Activated CD4-positive, CD25-positive, alpha-beta regulatory T cell treated with anti-CD3 and anti-CD28 coated beads, Interleukin-2, amount 50 U/mL, for 72 hours (primary cell): ENCODE measurements around the gene CACNA2D1.

Experiments used
- DNase-seq: peaks from one replicate; pipeline ENCODE4 v3.0.0; 2021

CACNA2D1 gene

DNA sequence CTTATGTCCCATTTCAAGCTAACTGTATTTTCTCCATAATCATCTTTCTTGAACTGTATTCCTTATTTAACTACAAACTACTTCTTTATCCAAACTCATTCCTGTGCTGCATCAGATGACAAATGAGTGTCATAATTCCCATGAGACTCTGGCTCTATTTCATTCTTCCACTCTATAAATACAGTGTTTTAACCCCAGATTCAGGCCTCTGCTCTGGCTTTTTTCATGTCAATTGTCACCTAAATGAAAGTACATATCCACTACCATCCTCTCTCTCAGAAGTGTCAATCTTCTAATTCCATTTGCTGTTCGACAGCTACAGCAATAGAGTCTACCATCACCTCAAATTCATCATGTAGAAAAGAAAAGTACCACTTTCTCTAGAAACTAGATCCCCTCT lies 172.7 kb downstream of the CACNA2D1 start:
- no peak for DNase-seq

- no peak for DNase-seq
These were observed 174.9 kb downstream of the CACNA2D1 start for GRCh38 chr7:82268632-82269031.

GRCh38 chr7:82266081-82266480 lies 177.5 kb downstream of the CACNA2D1 start:
- no peak for DNase-seq

DNA sequence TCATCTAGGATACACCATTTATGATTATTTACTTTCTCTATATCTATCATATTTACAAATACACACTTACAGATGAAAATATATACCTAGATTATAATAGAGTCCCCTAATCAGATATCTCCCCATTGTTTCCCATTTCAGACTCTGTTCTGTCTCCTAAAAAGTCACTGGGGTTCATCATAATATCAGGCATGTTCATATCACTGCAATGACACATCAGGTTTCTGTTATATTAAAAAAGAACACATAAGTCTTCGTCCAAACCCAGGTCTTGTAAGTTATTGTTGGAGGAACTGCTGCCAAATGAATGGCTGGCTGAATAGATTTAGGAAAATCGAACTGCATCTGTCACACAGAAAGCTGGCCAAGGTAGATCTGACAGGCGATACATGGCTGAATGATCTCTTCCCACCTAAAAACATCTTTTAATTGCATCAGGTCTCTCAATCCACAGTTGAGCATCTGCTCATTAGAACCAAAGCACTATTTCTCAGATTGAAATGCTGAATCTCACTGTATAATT lies 178.7 kb downstream of the CACNA2D1 start:
- DNase-seq: no peak

- DNase-seq: no peak
These were observed 179.4 kb downstream of the CACNA2D1 start for GRCh38 chr7:82263920-82264782.

DNA sequence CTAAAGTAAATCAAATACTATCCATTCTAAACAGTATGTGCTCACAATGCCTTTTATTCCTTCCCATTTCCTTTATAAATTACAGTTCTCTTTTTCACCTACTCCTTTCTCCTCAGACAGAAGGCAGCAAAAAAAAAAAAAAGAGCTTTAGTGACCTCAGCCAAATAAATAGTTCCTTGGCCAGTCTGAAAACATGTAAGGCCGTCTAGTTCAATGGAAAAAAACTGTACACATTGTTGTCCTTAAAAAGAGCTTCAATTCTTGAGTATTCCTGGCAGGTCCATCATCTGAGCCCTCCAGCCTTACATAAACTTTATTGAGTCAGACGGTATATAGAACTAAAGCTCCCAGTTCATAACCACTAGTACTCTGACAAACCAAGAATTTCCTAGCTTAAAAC lies 185.4 kb downstream of the CACNA2D1 start:
- no peak for DNase-seq

DNA sequence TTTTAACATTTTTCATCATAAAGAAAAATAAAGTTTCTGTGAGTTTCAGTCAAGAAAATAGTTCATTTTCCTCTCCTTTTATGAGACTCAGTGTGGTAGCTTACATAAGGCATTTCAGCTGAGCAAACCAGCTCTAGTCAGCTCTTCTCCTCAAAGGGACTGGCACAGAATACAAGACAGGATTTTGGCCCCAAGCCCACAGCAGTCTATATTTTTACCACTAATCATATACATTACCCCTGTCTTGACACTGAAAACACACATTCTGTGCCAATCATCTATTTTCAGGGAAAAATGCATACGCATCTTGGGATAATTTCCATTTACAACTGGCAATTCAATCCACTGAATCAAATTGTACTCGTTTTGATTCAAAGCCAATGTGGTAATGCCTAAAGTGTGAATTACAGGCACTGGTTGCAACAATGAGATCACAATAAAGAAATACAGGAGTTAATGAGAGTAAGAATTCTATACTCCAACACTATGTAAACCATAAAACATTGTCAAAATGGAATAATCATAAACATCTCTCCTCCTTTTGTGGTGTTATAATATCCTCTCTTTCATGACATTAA lies 186.4 kb downstream of the CACNA2D1 start:
- no peak for DNase-seq

DNA sequence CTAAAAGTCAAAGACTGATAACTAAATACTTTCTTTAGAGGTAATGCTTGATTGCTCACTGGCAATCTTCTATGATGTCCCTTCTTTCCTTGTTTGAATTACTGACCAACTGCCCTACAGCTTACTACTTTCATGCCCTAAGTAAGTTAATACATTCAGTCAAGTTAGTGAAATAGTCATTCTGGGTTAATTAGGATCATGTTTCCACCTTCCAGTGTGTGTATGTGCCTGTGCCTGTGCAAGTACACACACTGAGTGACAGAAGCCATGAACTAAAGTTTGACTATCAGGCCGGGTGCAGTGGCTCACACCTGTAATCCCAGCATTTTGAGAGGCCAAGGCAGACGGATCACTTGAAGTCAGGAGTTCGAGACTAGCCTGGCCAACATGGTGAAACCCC lies 187.9 kb downstream of the CACNA2D1 start:
- no peak for DNase-seq

GRCh38 chr7:82250598-82250997 lies 193.0 kb downstream of the CACNA2D1 start:
- no peak for DNase-seq

DNA sequence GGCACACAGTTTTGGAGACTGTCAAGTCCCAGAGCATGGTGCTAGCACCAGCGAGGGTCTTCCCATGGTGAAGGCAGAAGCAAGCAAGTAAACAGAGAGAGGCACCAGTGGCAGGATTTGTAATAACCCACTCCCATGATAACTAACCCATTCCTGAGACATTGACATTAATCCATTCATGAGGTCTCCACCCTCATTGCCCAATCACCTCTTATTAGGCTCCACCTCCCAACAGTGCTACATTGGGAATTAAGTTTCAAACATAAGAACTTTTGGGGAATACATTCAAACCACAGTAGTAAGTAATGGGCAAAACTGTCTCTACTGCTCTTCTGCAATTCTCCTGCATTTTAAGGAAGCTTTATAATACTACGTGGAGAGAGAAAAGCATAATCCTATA lies 193.6 kb downstream of the CACNA2D1 start:
- no peak for DNase-seq

DNA sequence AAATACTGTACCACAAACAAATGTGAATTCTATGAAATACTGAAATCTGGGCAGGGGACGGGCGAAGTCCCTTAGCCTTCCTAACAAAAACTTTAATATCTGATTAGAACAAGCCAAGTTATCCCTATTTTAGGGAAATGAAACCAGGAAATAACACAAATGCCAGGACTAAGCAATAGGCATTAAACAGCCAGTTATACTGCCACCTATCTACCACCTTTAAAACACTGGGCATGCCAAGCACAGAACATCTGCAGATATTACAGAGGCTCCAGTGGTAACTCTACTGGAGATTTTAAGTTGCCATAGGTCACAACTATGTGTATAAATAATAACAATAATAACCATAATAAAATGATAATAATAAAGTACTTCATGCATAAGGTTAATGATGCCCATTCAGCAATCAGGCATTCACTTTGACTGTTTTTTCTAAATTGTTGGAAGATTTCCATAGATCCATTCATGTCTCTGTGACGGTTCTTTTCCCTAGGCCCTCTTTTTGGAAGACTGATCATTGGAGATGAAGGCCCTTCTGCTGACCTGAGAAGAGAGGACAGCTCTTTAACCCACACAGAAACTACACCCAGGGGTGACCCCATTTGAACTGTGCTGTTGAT lies 195.7 kb downstream of the CACNA2D1 start:
- no peak for DNase-seq

DNA sequence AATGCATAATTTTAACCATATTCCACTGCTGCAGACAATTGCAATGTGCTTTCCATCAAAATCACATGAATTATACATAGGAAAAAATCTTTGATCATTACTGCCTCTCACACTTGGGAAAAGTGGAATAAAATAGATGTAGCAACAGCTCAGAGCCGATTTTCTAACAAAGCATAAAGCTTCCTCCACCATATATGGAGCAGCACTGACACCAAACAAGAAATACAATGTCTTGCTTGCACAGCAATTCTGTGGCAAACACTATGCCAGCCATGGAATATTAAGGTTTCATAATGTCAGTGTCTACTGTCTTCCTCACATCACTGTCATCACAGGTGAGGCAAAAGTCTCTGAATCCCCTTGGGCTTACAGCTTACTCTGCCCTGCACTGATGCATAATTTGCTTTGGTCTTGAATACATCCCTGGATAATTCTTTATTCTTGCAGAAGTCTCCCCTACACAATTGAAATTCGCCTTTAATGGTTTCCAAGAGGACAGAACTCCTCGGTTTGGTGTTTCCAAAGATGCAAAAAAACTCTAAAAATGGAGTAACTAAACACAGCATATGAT lies 198.5 kb downstream of the CACNA2D1 start:
- no peak for DNase-seq

DNA sequence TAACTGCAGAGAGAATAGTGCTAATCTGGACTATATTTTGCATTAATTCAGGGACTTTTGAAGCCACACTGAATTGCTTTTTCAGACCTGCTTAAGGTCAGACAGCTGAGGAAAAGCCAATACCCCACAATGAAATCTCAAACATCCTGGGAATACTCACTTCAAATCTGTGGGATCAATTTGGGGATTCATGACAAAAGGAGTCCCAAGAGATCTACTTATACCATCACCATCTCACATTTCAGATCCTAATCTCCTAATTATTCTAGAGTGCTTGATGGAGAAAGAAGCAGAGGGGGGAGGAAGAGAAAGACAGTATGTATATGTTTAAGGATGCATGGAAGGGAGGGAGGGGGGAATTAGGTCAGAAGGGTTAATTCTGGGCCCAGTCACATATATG lies 202.2 kb downstream of the CACNA2D1 start:
- no peak for DNase-seq

DNA sequence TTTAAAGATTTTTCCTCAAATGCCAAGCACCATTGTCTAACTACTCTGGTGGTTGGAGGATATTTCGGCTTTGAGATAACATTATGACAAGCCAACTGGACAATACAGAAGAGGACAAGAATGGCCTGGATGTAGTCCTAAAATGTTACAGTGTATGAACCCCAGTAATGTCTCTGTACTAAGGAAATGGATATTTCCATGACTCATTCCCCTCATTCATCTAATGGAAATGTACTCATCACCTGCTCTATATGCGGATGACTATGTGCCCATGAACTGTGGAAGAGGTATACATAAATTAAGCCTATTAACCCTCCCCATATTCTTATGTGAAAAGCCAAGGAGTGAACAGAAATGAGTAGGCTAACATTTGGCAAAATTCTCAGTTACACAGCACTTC lies 207.9 kb downstream of the CACNA2D1 start:
- DNase-seq: no peak

GRCh38 chr7:82234457-82235049 lies 209.0 kb downstream of the CACNA2D1 start:
- DNase-seq: no peak

- no peak for DNase-seq
These were observed 212.6 kb downstream of the CACNA2D1 start for GRCh38 chr7:82230811-82231581.

GRCh38 chr7:82229164-82229563 lies 214.4 kb downstream of the CACNA2D1 start:
- DNase-seq: no peak

DNA sequence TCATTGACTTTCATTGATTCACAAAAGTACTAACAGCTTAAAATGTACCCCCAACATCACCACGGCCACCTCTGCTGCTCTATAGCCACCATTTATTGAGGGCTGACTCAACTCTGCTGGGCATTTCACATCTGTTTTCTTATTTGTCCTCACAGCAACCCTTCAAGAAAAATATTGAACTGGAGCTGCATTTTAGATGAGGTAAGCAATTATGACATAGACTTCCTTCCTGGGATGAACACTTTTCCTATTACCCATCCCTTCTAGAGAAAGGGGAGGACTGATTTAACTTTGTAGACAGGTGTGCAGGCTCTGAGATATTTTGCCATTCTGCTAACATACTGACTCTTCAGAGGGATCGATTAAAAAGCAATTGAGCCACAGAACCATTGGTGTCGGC lies 217.4 kb downstream of the CACNA2D1 start:
- DNase-seq: no peak

DNA sequence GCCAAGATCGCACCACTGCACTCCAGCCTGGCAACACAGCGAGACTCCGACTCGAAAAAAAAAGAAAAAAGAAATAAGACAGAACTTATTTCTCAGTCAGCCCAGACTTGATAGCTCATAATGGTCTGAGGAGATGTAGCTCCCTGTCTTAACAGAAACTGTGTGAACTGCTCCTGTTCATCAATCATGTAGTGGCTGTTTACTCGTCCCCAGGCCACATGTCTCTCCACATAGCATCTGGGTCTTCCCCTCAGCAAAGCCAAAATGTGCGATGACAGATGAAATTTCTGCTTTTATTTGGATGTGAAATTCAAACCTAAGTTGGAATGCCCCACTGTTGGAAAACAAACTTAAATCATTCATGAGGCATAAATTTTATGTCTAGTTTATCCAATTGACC lies 219.0 kb downstream of the CACNA2D1 start:
- no peak for DNase-seq

GRCh38 chr7:82223580-82223979 lies 220.0 kb downstream of the CACNA2D1 start:
- no peak for DNase-seq

GRCh38 chr7:82221152-82221674 lies 222.4 kb downstream of the CACNA2D1 start:
- no peak for DNase-seq

GRCh38 chr7:82212466-82212865 lies 231.1 kb downstream of the CACNA2D1 start:
- no peak for DNase-seq
